K562 (cell line): ENCODE measurements around the gene TOR1AIP2. TPM values are rescaled to one million over a fixed set of nuclear protein-coding genes. Genes with fewer than 3 reads are reported as not detected.

Experiments used
- CBFA2T2 ChIP-seq: fragments of 450-650 bp; conservative IDR thresholded peaks from 2 replicates; pipeline ENCODE4 v1.6.1; 2017; ENCODE audit warnings: mild to moderate bottlenecking
- CBFA2T3 ChIP-seq: fragments of 450-650 bp; IDR thresholded peaks from 2 replicates; pipeline ENCODE4 v1.6.1; 2017
- CEBPB ChIP-seq: fragments of 450-650 bp; IDR thresholded peaks from 2 replicates; pipeline ENCODE4 v1.6.1; 2016; ENCODE audit warnings: missing genetic modification characterization, missing compliant biosample characterization
- CEBPG ChIP-seq, 3 experiments: fragments of 200-800 bp in 1 of 3; sonication (Bioruptor generic) in 1 of 3; sonication (generic) in 1 of 3; formaldehyde crosslinking in 1 of 3; IDR thresholded peaks in 2 of 3; conservative IDR thresholded peaks in 1 of 3; 2 replicates each; pipeline versions ENCODE4 v1.6.1 to v1.8.0; 2016 to 2022; ENCODE audit warnings: missing compliant biosample characterization in 2 of 3, missing genetic modification characterization in 2 of 3, mild to moderate bottlenecking in 1 of 3, missing genetic modification reagents in 1 of 3
- ELK3 ChIP-seq: fragments of 450-650 bp; formaldehyde crosslinking; IDR thresholded peaks from 2 replicates; pipeline ENCODE4 v1.4.0; 2020; ENCODE audit warnings: mild to moderate bottlenecking
- ETV1 ChIP-seq: fragments of 450-650 bp; conservative IDR thresholded peaks from 2 replicates; pipeline ENCODE4 v1.6.1; 2016; ENCODE audit warnings: missing genetic modification characterization, control low read depth, low read depth, missing compliant biosample characterization
- HNRNPLL ChIP-seq: fragments of 200-400 bp; formaldehyde crosslinking; IDR thresholded peaks from 2 replicates; pipeline ENCODE4 v1.6.1; 2017; ENCODE audit warnings: low read length, low read depth, mild to moderate bottlenecking; ENCODE audit not compliant: poor library complexity, severe bottlenecking
- IFI16 ChIP-seq: fragments of 250-450 bp; sonication (Bioruptor Pico); IDR thresholded peaks from 2 replicates; pipeline ENCODE4 v2.1.2; 2022; ENCODE audit warnings: mild to moderate bottlenecking, inconsistent platforms
- KDM2B ChIP-seq: fragments of 250-450 bp; sonication (Bioruptor Pico); IDR thresholded peaks from 2 replicates; pipeline ENCODE4 v1.8.0; 2021; ENCODE audit warnings: mild to moderate bottlenecking, moderate library complexity
- MCM2 ChIP-seq: fragments of 450-650 bp; IDR thresholded peaks from 2 replicates; pipeline ENCODE4 v1.6.1; 2017; ENCODE audit warnings: low read depth, mild to moderate bottlenecking
- MTA2 ChIP-seq: fragments of 450-650 bp; IDR thresholded peaks from 2 replicates; pipeline ENCODE4 v1.6.1; 2016; ENCODE audit warnings: low read depth
- NCOR1 ChIP-seq: fragments of 450-650 bp; IDR thresholded peaks from 2 replicates; pipeline ENCODE4 v1.6.1; 2016; ENCODE audit warnings: mild to moderate bottlenecking, moderate library complexity
- NFE2 ChIP-seq: IDR thresholded peaks from 2 replicates; pipeline ENCODE4 v1.6.1; 2014; ENCODE audit warnings: antibody characterized with exemption, low read depth
- RCOR1 ChIP-seq, 2 experiments: IDR thresholded peaks; 2 replicates each; pipeline ENCODE4 v1.6.1; 2012; ENCODE audit warnings: low read depth in 2 of 2, low read length in 2 of 2, borderline replicate concordance in 1 of 2, improper control_type of control experiment in 1 of 2
- SPI1 ChIP-seq: IDR thresholded peaks from 2 replicates; pipeline ENCODE4 v1.6.1; 2011; ENCODE audit warnings: low read depth, low read length, control low read depth, borderline replicate concordance
- TCF3 ChIP-seq: sonication (generic); formaldehyde crosslinking; IDR thresholded peaks from 2 replicates; pipeline ENCODE4 v1.4.0; 2020; ENCODE audit warnings: mild to moderate bottlenecking, missing genetic modification reagents
- TCFL5 ChIP-seq: fragments of 250-450 bp; sonication (Bioruptor Pico); conservative IDR thresholded peaks from 2 replicates; pipeline ENCODE4 v1.6.1; 2021; ENCODE audit warnings: mild to moderate bottlenecking, moderate library complexity, matching md5 sums
- TRIM24 ChIP-seq, 2 experiments: fragments of 450-650 bp; IDR thresholded peaks; 2 replicates each; pipeline ENCODE4 v1.6.1; 2016
- ZNF395 ChIP-seq: fragments of 200-800 bp; sonication (Bioruptor generic); IDR thresholded peaks from 2 replicates; pipeline ENCODE4 v1.6.1; 2017; ENCODE audit warnings: missing genetic modification characterization, missing compliant biosample characterization
- polyA plus RNA-seq, 8 experiments: library from polyadenylated mRNA; depleted of rRNA in 4 of 8; stranded (reverse) in 5 of 8; unstranded in 3 of 8; fragments of >200 nt; fragmentation: Nextera tagmentation in 2 of 8; fragmentation: Illumina TruSeq in 1 of 8; extraction: Ambion mirVana in 2 of 8; extraction: Trizol in 1 of 8; gene quantifications; 2 replicates each; pipeline versions ENCODE4 v1.2.1 to v1.2.3, GENCODE V29; 2011 to 2014; ENCODE audit warnings: inconsistent platforms in 1 of 8, missing spikeins in 1 of 8
- total RNA-seq, 7 experiments: library from RNA; depleted of rRNA in 6 of 7; stranded (reverse); fragments of >200 nt in 6 of 7; fragmentation: Illumina TruSeq in 2 of 7; extraction: Trizol in 2 of 7; gene quantifications; 2 replicates each; pipeline versions ENCODE4 v1.2.1 to v1.2.3, GENCODE V29; 2011 to 2021; ENCODE audit warnings: low replicate concordance in 1 of 7
- TF ChIP-seq, protein P1 (sequence below), 2 experiments: fragments of 450-650 bp; IDR thresholded peaks; 2 replicates each; pipeline ENCODE4 v1.6.1; 2018; ENCODE audit warnings: mild to moderate bottlenecking in 2 of 2, low read depth in 1 of 2; ENCODE audit not compliant: partially characterized antibody in 2 of 2

Gene TOR1AIP2
- total and polyA plus RNA-seq, 9 of the 15 experiments (the other 6 are each of a cell fraction or from before 2014, with no cell fraction given), result 16.7 to 122 (median 41.4) TPM

GRCh38 chr1:179794669-179795068 is 82.9 kb downstream of the TOR1AIP2 start (continued):
- TF ChIP-seq KDM2B (no peak), CEBPB (peak; percentile 74), MCM2 (no peak), RCOR1 (IDR thresholded peaks at IDR 0.05; ENCODE audit: borderline replicate concordance in 1 of 2, low read depth in 2 of 2, low read length in 2 of 2) (0 out of 4 replicates have a peak, but pooled peaks of 1 of the 2 experiments have one; percentile 51), ETV1 (tag) (no peak), ELK3 (CRISPR knock-in tag) (no peak), TCFL5 (no peak), ZNF395 (peak; percentile 68; the same call in 1 of the 2 replicates), HNRNPLL (no peak), TCF3 (CRISPR knock-in tag) (peak; percentile 47; the same call in 1 of the 2 replicates), TRIM24 (IDR thresholded peaks at IDR 0.05) (0 out of 4 replicates have a peak, but pooled peaks of 1 of the 2 experiments have one; percentile 10), SPI1 (peak; percentile 17; the same call in 1 of the 2 replicates), NCOR1 (0 out of 2 replicates have a peak, but pooled peaks have one; percentile 33), MTA2 (no peak), NFE2 (0 out of 2 replicates have a peak, but pooled peaks have one; percentile 3), CBFA2T2 (peak; percentile 68), IFI16 (no peak), CEBPG (CRISPR knock-in tag; IDR thresholded peaks at IDR 0.05) (no peak), CEBPG (tag; conservative IDR thresholded peaks at IDR 0.05 in 1 of 2, IDR thresholded peaks at IDR 0.05 in 1 of 2) (peak; percentile 20 to 60; a peak in 1 of 4 replicates), CBFA2T3 (peak; percentile 79)
- TF ChIP-seq, protein P1, sequence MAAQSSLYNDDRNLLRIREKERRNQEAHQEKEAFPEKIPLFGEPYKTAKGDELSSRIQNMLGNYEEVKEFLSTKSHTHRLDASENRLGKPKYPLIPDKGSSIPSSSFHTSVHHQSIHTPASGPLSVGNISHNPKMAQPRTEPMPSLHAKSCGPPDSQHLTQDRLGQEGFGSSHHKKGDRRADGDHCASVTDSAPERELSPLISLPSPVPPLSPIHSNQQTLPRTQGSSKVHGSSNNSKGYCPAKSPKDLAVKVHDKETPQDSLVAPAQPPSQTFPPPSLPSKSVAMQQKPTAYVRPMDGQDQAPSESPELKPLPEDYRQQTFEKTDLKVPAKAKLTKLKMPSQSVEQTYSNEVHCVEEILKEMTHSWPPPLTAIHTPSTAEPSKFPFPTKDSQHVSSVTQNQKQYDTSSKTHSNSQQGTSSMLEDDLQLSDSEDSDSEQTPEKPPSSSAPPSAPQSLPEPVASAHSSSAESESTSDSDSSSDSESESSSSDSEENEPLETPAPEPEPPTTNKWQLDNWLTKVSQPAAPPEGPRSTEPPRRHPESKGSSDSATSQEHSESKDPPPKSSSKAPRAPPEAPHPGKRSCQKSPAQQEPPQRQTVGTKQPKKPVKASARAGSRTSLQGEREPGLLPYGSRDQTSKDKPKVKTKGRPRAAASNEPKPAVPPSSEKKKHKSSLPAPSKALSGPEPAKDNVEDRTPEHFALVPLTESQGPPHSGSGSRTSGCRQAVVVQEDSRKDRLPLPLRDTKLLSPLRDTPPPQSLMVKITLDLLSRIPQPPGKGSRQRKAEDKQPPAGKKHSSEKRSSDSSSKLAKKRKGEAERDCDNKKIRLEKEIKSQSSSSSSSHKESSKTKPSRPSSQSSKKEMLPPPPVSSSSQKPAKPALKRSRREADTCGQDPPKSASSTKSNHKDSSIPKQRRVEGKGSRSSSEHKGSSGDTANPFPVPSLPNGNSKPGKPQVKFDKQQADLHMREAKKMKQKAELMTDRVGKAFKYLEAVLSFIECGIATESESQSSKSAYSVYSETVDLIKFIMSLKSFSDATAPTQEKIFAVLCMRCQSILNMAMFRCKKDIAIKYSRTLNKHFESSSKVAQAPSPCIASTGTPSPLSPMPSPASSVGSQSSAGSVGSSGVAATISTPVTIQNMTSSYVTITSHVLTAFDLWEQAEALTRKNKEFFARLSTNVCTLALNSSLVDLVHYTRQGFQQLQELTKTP (IDR thresholded peaks at IDR 0.05; ENCODE audit: low read depth in 1 of 2, partially characterized antibody in 2 of 2), result no peak
